Measurements from ENCODE around the gene ABCD1. TPM values are rescaled to one million over a fixed set of nuclear protein-coding genes. Genes with fewer than 3 reads are reported as not detected.
"Not testable (repeated sequence)": the region's sequence is repeated elsewhere in the genome, so short reads cannot be mapped to it uniquely, and the experiment has no call there.

Gene ABCD1
- total RNA-seq, 1 donor from 2014 or later = 12.0 TPM

GRCh38 chrX:153694256-153694655 lies 30.4 kb upstream of the ABCD1 start:
- DNase-seq = not testable (repeated sequence)

GRCh38 chrX:153694687-153695270 lies 29.9 kb upstream of the ABCD1 start:
- DNase-seq = no peak

- no peak for DNase-seq
These were observed 28.6 kb upstream of the ABCD1 start for GRCh38 chrX:153696100-153696499.

- DNase-seq = not testable (repeated sequence)
These were observed 28.1 kb upstream of the ABCD1 start for GRCh38 chrX:153696538-153696937.

GRCh38 chrX:153696986-153697722 lies 27.5 kb upstream of the ABCD1 start:
- DNase-seq = not testable (repeated sequence)

GRCh38 chrX:153697924-153698865 lies 26.5 kb upstream of the ABCD1 start:
- DNase-seq = no peak

GRCh38 chrX:153699210-153699783 lies 25.4 kb upstream of the ABCD1 start:
- not testable (repeated sequence) for DNase-seq

GRCh38 chrX:153699784-153700371 lies 24.8 kb upstream of the ABCD1 start:
- DNase-seq = not testable (repeated sequence)

- DNase-seq = no peak
These were observed 24.2 kb upstream of the ABCD1 start for GRCh38 chrX:153700376-153700945.

- no peak for DNase-seq
These were observed 23.7 kb upstream of the ABCD1 start for GRCh38 chrX:153700967-153701366.

- no peak for DNase-seq
These were observed 22.9 kb upstream of the ABCD1 start for GRCh38 chrX:153701706-153702105.

GRCh38 chrX:153702336-153703035 lies 22.2 kb upstream of the ABCD1 start:
- DNase-seq = no peak

GRCh38 chrX:153703036-153703370 lies 21.7 kb upstream of the ABCD1 start:
- DNase-seq = peak; percentile 48

GRCh38 chrX:153704021-153704526 lies 20.6 kb upstream of the ABCD1 start:
- DNase-seq = no peak

- DNase-seq = not testable (repeated sequence)
These were observed 19.8 kb upstream of the ABCD1 start for GRCh38 chrX:153704631-153705402.

- DNase-seq = not testable (repeated sequence)
These were observed 19.1 kb upstream of the ABCD1 start for GRCh38 chrX:153705403-153706060.

GRCh38 chrX:153706799-153707198 lies 17.9 kb upstream of the ABCD1 start:
- DNase-seq = no peak

GRCh38 chrX:153707406-153707805 lies 17.2 kb upstream of the ABCD1 start:
- no peak for DNase-seq

- peak; percentile 78 for DNase-seq
These were observed 16.2 kb upstream of the ABCD1 start for GRCh38 chrX:153708415-153708814.
